Neural crest cell (in vitro differentiated cells): ENCODE data around the gene CNOT4. TPM values are rescaled to one million over a fixed set of nuclear protein-coding genes. Genes with fewer than 3 reads are reported as not detected.

Experiments
- DNase-seq: peaks from one replicate; pipeline ENCODE4 v3.0.0; 2021; ENCODE audit warnings: low read depth, mixed read lengths, low spot score
- H3K27ac Mint-ChIP-seq: one replicate; pipeline ENCODE4 v1.8.0; 2021; ENCODE audit warnings: mild to moderate bottlenecking, mixed read lengths; ENCODE audit not compliant: unreplicated experiment
- H3K27me3 Mint-ChIP-seq: 2 replicates; pipeline ENCODE4 v1.8.0; 2021; ENCODE audit warnings: low read depth, mild to moderate bottlenecking, mixed read lengths
- H3K36me3 Mint-ChIP-seq: 2 replicates; pipeline ENCODE4 v1.8.0; 2021; ENCODE audit warnings: low read depth, mild to moderate bottlenecking, mixed read lengths
- H3K4me1 Mint-ChIP-seq: 2 replicates; pipeline ENCODE4 v1.8.0; 2021; ENCODE audit warnings: mixed read lengths
- H3K4me3 Mint-ChIP-seq: one replicate; pipeline ENCODE4 v1.8.0; 2021; ENCODE audit warnings: mild to moderate bottlenecking, mixed read lengths
- H3K9me3 Mint-ChIP-seq: 2 replicates; pipeline ENCODE4 v1.8.0; 2021; ENCODE audit warnings: mixed read lengths
- total RNA-seq: library from RNA; stranded (reverse); gene quantifications from 2 replicates; pipeline ENCODE4 v1.2.1, GENCODE V29; 2021
- TF ChIP-seq, protein P1 (sequence below): fragments of 200-600 bp; sonication (generic); conservative IDR thresholded peaks from 2 replicates; pipeline ENCODE4 v1.5.0; 2021; ENCODE audit warnings: antibody characterized with exemption, mild to moderate bottlenecking

CNOT4 gene
- total RNA-seq, 1 donor from 2014 or later = 31.1 TPM

- Mint-ChIP-seq H3K36me3 (no peaks in the 10 kb centered on the region), H3K4me3 (peak overlapping the region; percentile 42), H3K27me3 (no peaks in the 10 kb centered on the region), H3K9me3 (no peaks in the 10 kb centered on the region), H3K4me1 (peaks cover 4% of the 10 kb centered on the region), H3K27ac (no peak overlapping the region)
- DNase-seq = no peak
- TF ChIP-seq, protein P1, sequence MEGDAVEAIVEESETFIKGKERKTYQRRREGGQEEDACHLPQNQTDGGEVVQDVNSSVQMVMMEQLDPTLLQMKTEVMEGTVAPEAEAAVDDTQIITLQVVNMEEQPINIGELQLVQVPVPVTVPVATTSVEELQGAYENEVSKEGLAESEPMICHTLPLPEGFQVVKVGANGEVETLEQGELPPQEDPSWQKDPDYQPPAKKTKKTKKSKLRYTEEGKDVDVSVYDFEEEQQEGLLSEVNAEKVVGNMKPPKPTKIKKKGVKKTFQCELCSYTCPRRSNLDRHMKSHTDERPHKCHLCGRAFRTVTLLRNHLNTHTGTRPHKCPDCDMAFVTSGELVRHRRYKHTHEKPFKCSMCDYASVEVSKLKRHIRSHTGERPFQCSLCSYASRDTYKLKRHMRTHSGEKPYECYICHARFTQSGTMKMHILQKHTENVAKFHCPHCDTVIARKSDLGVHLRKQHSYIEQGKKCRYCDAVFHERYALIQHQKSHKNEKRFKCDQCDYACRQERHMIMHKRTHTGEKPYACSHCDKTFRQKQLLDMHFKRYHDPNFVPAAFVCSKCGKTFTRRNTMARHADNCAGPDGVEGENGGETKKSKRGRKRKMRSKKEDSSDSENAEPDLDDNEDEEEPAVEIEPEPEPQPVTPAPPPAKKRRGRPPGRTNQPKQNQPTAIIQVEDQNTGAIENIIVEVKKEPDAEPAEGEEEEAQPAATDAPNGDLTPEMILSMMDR = peak; percentile 75
Observed at GRCh38 chr7:135512135-135512887, 2.4 kb upstream of the CNOT4 start.

- TF ChIP-seq, protein P1 = no peak
- Mint-ChIP-seq H3K4me1 (peaks cover 8% of the 10 kb centered on the region), H3K36me3 (no peaks in the 10 kb centered on the region), H3K27ac (no peak overlapping the region), H3K4me3 (no peak overlapping the region), H3K9me3 (no peaks in the 10 kb centered on the region), H3K27me3 (no peaks in the 10 kb centered on the region)
- DNase-seq = peak; percentile 1
Observed at GRCh38 chr7:135510592-135511183, 786 bp upstream of the CNOT4 start.

DNA sequence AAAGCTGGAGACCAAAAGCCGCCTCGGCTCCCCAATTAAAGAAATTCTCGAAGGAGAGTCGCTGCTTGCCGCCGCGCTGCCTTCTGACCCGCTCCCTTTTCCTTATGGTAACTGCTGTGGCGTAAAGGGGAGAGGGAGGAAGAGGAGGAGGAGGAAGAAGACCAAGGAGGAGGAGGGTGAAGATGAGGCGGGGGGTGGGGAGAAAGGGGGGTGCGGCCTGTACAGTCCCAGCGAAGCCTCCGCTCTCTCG is 388 bp downstream of the CNOT4 start:
- Mint-ChIP-seq H3K9me3 (no peaks in the 10 kb centered on the region), H3K4me3 (no peak overlapping the region), H3K27ac (no peak overlapping the region), H3K36me3 (peaks cover 3% of the 10 kb centered on the region), H3K4me1 (peaks cover 8% of the 10 kb centered on the region), H3K27me3 (no peaks in the 10 kb centered on the region)
- no peak for DNase-seq
- TF ChIP-seq, protein P1 = no peak

DNA sequence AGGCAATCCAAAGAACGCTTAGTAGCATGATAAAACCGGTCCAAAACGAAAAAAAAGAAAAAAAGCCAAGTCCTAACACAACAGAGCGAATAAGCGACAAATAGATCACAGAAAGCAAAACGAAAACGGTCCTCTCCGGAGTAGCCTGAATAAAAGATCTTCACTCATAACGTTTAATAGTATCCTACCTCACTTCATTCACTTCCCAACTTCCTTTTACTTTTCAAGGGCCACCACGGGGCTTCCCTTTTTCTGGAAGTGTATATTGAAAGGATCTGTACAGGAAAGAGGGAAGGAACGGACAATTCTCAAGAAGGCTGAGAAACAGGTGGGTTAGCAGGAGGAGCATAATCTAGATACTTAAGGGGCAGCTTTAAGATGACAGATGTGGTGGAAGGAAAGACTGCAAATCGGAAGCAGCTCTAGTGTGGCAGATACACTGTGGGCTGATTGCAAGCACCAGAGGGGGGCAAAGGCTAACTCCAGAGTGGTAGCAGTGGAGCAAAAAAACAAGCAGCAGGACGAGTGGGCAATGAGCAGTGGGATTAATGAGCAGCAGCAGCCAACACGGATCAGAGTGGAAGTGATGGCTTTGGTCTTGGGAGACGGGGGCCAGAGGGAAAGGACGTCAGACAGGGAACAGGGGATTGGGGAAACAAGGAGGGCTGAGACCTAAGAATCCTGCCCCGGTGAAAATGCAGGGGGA is 866 bp downstream of the CNOT4 start:
- H3K27ac Mint-ChIP-seq = no peak overlapping the region
- H3K36me3 Mint-ChIP-seq = peaks cover 3% of the 10 kb centered on the region
- no peaks in the 10 kb centered on the region for H3K9me3 Mint-ChIP-seq
- DNase-seq = peak; percentile 22
- H3K4me1 Mint-ChIP-seq = peaks cover 8% of the 10 kb centered on the region
- H3K4me3 Mint-ChIP-seq = no peak overlapping the region
- TF ChIP-seq, protein P1 = no peak
- no peaks in the 10 kb centered on the region for H3K27me3 Mint-ChIP-seq

GRCh38 chr7:135501402-135501801 is 8.5 kb downstream of the CNOT4 start:
- H3K4me1 Mint-ChIP-seq = peaks cover 3% of the 10 kb centered on the region

More at GRCh38 chr7:135501402-135501801, 8.5 kb downstream of the CNOT4 start:
- Mint-ChIP-seq H3K4me3 (no peak overlapping the region), H3K27me3 (no peaks in the 10 kb centered on the region), H3K36me3 (peaks cover 3% of the 10 kb centered on the region), H3K27ac (no peak overlapping the region), H3K9me3 (no peaks in the 10 kb centered on the region)
- TF ChIP-seq, protein P1 = no peak
- no peak for DNase-seq
